ENCODE results near the gene ZNF775.

ZNF775 gene

DNA sequence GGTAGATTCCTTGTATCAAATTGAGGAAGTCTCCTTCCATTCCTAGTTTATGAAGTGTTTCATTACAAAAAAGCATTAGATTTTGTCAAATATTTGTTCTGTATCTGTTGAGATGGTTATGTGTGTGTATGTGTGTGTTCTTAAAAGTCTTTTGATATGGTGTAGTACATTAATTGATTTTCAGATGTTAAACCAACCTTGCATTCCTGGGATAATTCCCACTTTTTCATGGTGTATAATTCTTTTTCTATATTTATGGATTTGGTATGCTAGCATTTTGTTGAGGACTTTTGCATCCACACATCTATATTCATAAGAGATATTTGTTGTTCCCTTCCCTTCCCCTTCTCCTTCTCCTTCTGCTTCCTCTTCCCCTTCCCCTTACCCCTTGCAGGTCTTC, 62.4 kb downstream of the ZNF775 start:
- H3K4me1 ChIP-seq (ENCODE audit: control insufficient read depth, insufficient read depth, low read length): no peaks in the 10 kb centered on the region
- no peaks in the 10 kb centered on the region for H3K27me3 ChIP-seq (ENCODE audit: control insufficient read depth, insufficient read depth, low read length, poor library complexity, severe bottlenecking)
- no peaks in the 10 kb centered on the region for H3K36me3 ChIP-seq (ENCODE audit: control insufficient read depth, insufficient read depth, low read length)
- H3K4me3 ChIP-seq (ENCODE audit: insufficient read depth, low read depth, low read length): no peak overlapping the region
- peaks cover 3% of the 10 kb centered on the region for H3K9me3 ChIP-seq (ENCODE audit: control insufficient read depth, low read length)
- H3K27ac ChIP-seq (ENCODE audit: insufficient read depth, low read depth, low read length, poor library complexity, severe bottlenecking): no peak overlapping the region

DNA sequence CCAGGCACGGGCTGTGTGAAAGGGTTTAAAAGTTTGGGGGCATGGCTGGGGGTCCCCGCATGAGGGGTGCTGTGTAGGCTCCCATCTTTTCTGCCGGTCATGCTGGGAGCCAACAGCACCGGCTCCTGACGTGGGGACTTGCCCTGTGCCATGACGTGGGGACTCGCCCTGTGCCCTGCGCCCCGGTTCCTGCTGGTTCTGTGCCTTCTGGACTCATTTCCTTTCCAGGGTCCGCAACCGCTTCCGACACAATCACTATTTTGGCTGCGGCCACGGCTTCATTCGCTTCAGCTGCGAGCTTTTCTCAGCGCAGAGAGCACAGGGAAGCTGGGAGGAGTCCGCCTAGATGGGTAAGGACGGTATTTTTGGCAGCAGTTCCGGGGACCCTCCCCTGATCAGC, 63.7 kb downstream of the ZNF775 start:
- no peaks in the 10 kb centered on the region for H3K4me1 ChIP-seq (ENCODE audit: control insufficient read depth, insufficient read depth, low read length)
- WGBS, 2 experiments: 96% methylated on average over 20 of the region's 20 CpGs
- H3K4me3 ChIP-seq (ENCODE audit: insufficient read depth, low read depth, low read length): no peak overlapping the region
- H3K9me3 ChIP-seq (ENCODE audit: control insufficient read depth, low read length): peaks cover 3% of the 10 kb centered on the region
- H3K27me3 ChIP-seq (ENCODE audit: control insufficient read depth, insufficient read depth, low read length, poor library complexity, severe bottlenecking): no peaks in the 10 kb centered on the region
- no peaks in the 10 kb centered on the region for H3K36me3 ChIP-seq (ENCODE audit: control insufficient read depth, insufficient read depth, low read length)
- H3K27ac ChIP-seq (ENCODE audit: insufficient read depth, low read depth, low read length, poor library complexity, severe bottlenecking): no peak overlapping the region

DNA sequence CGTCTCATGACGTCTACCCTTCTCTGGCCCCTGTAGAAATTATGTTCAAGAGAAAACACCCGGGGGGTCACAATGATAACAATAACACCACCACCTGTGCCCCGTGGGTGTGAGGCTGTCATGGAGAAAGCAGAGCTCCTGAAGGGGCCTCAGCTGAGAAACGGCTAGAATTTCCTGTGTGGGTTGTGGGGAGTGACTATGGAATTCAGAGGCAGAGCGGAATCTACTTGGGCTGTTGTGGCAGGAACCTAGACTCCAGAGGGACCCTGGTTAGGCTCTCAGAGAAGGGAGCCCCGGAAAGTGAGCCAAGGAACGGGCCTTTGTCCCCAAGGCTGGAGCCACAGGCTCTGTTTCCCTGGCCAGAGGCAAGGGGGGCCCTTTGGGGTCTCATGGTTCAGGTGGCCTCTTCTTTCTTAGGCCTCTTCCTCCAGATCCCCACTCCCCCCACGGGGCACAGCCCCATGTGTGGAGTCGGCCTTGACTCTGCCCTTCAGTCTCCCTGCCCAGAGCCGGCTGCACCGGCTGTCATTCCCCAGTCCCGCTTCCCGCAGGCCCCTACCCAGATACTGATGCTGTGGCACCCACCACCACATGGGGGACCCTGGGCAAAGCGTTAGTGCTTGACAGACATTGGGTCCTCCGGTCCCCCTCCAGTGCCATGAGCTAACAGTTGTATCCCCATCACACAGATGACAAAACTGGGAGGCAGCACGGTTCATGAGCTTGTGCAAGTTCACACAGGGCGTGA, 64.8 kb downstream of the ZNF775 start:
- whole genome bisulfite sequencing, 2 experiments: 87% methylated on average over 18 of the region's 18 CpGs
- H3K4me1 ChIP-seq (ENCODE audit: control insufficient read depth, insufficient read depth, low read length): no peaks in the 10 kb centered on the region
- H3K4me3 ChIP-seq (ENCODE audit: insufficient read depth, low read depth, low read length): no peak overlapping the region
- peaks cover 3% of the 10 kb centered on the region for H3K9me3 ChIP-seq (ENCODE audit: control insufficient read depth, low read length)
- H3K27me3 ChIP-seq (ENCODE audit: control insufficient read depth, insufficient read depth, low read length, poor library complexity, severe bottlenecking): peaks cover 3% of the 10 kb centered on the region
- H3K27ac ChIP-seq (ENCODE audit: insufficient read depth, low read depth, low read length, poor library complexity, severe bottlenecking): no peak overlapping the region
- H3K36me3 ChIP-seq (ENCODE audit: control insufficient read depth, insufficient read depth, low read length): no peaks in the 10 kb centered on the region

DNA sequence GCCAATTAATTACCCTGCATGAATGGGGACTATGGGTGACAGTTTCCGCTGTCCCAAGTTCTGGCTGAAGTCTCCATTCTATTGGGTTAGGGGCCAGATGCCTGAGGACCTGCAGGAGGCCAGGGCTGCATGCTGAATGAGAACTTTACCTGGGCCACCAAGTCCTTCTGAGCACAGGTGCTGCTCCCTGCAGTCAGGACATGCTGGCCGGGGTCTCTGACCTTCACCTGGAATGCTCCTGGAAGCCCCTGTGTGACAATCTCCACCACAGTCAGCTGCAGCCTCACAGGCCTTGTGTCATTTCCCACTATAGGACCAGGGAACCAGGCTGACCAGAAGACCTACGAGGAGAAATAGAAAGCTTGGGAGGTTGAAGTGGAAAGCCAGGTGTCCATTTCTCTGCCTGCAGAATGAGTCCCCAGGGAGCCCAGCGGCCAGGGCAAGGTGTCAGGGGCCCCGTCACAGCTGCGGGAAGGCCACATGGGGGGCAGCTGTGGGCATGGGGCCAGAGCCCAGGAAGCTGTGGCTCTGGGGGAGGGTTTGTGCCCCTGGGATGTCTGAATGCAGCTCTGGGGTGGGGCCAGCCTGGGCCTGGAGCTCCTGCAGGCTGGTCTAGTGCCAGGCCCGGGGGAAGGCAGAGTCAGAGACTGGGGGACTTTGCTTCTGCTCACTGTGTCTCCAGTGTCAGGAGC, 65.7 kb downstream of the ZNF775 start:
- Histone ChIP-seq H3K4me3 (ENCODE audit: insufficient read depth, low read depth, low read length) (no peak overlapping the region), H3K36me3 (ENCODE audit: control insufficient read depth, insufficient read depth, low read length) (no peaks in the 10 kb centered on the region), H3K9me3 (ENCODE audit: control insufficient read depth, low read length) (peaks cover 3% of the 10 kb centered on the region), H3K27me3 (ENCODE audit: control insufficient read depth, insufficient read depth, low read length, poor library complexity, severe bottlenecking) (peaks cover 3% of the 10 kb centered on the region), H3K4me1 (ENCODE audit: control insufficient read depth, insufficient read depth, low read length) (no peaks in the 10 kb centered on the region), H3K27ac (ENCODE audit: insufficient read depth, low read depth, low read length, poor library complexity, severe bottlenecking) (no peak overlapping the region)
- 85 to 87% methylated on average over 7 of the region's 7 CpGs for WGBS, 2 experiments

- H3K27me3 ChIP-seq (ENCODE audit: control insufficient read depth, insufficient read depth, low read length, poor library complexity, severe bottlenecking): peaks cover 3% of the 10 kb centered on the region
- no peak overlapping the region for H3K27ac ChIP-seq (ENCODE audit: insufficient read depth, low read depth, low read length, poor library complexity, severe bottlenecking)
- 88 to 94% methylated on average over 2 of the region's 2 CpGs for WGBS, 2 experiments
- H3K4me3 ChIP-seq (ENCODE audit: insufficient read depth, low read depth, low read length): no peak overlapping the region
- no peaks in the 10 kb centered on the region for H3K4me1 ChIP-seq (ENCODE audit: control insufficient read depth, insufficient read depth, low read length)
- no peaks in the 10 kb centered on the region for H3K36me3 ChIP-seq (ENCODE audit: control insufficient read depth, insufficient read depth, low read length)
- H3K9me3 ChIP-seq (ENCODE audit: control insufficient read depth, low read length): peaks cover 3% of the 10 kb centered on the region
Measured at GRCh38 chr7:150446288-150446938, 67.3 kb downstream of the ZNF775 start.

All from ectodermal cell (in vitro differentiated cells).